SU-DHL-6 (cell line): ENCODE data around the gene BNC2.

Experiments
- H2AFZ ChIP-seq: fragments of 200-600 bp; sonication (generic); 2 replicates; pipeline ENCODE4 v1.6.1; 2014; ENCODE audit warnings: low read depth, mild to moderate bottlenecking, moderate library complexity, mixed read lengths, antibody characterized with exemption, low read length; ENCODE audit not compliant: severe bottlenecking
- H3F3A ChIP-seq: fragments of 200-600 bp; shearing (Covaris generic); 2 replicates; pipeline ENCODE4 v1.6.0; 2016; ENCODE audit warnings: antibody characterized with exemption, mild to moderate bottlenecking; ENCODE audit not compliant: insufficient read depth
- H3K27ac ChIP-seq: fragments of 200-600 bp; sonication (generic); 2 replicates; pipeline ENCODE4 v1.5.1; 2016; ENCODE audit warnings: low read depth, mild to moderate bottlenecking, low read length, moderate library complexity, mixed read lengths
- H3K27me3 ChIP-seq: fragments of 200-600 bp; sonication (generic), shearing (Covaris generic); 2 replicates; pipeline ENCODE4 v1.6.0; 2014; ENCODE audit warnings: mild to moderate bottlenecking, low read length
- H3K36me3 ChIP-seq: fragments of 200-600 bp; sonication (generic); 2 replicates; pipeline ENCODE4 v1.6.1; 2014; ENCODE audit warnings: mild to moderate bottlenecking, low read length, mixed read lengths
- H3K4me2 ChIP-seq: fragments of 300-600, 200-600 bp; shearing (Covaris generic), sonication (generic); 2 replicates; pipeline ENCODE4 v1.6.0; 2014; ENCODE audit warnings: low read length, low read depth, mild to moderate bottlenecking; ENCODE audit not compliant: poor library complexity, severe bottlenecking
- H3K4me3 ChIP-seq: fragments of 200-600 bp; sonication (generic); 2 replicates; pipeline ENCODE4 v1.5.1; 2014; ENCODE audit warnings: antibody characterized with exemption, low read length, mild to moderate bottlenecking, mixed read lengths; ENCODE audit not compliant: insufficient read depth, poor library complexity, severe bottlenecking
- H3K79me2 ChIP-seq: fragments of 200-600 bp; sonication (generic); 2 replicates; pipeline ENCODE4 v1.6.1; 2014; ENCODE audit warnings: mild to moderate bottlenecking, low read length, moderate library complexity; ENCODE audit not compliant: insufficient read depth
- H3K9ac ChIP-seq: fragments of 200-600 bp; sonication (generic); 2 replicates; pipeline ENCODE4 v1.7.0; 2014; ENCODE audit warnings: mild to moderate bottlenecking, low read length
- H3K9me2 ChIP-seq: fragments of 200-600 bp; sonication (generic); replicated peaks from 2 replicates; pipeline ENCODE4 v1.6.1; 2014; ENCODE audit warnings: low read length; ENCODE audit not compliant: insufficient read depth
- H3K9me3 ChIP-seq: fragments of 200-600 bp; sonication (generic); 2 replicates; pipeline ENCODE4 v1.6.1; 2014; ENCODE audit warnings: low read length, mixed read lengths; ENCODE audit not compliant: insufficient read depth
- H4K20me1 ChIP-seq: fragments of 200-600 bp; sonication (generic); 2 replicates; pipeline ENCODE4 v1.6.1; 2014; ENCODE audit warnings: low read depth, mild to moderate bottlenecking, antibody characterized with exemption, low read length, moderate library complexity, mixed read lengths
- CTCF ChIP-seq: fragments of 200-600 bp; sonication (generic); IDR thresholded peaks from one replicate; pipeline ENCODE4 v1.5.1; 2017; ENCODE audit warnings: antibody characterized with exemption, mild to moderate bottlenecking, low read length, moderate library complexity; ENCODE audit not compliant: insufficient read depth, poor library complexity, severe bottlenecking
- EZH2phosphoT487 ChIP-seq: fragments of 200-600 bp; sonication (generic), shearing (Covaris generic); conservative IDR thresholded peaks from 2 replicates; pipeline ENCODE4 v1.6.1; 2018; ENCODE audit warnings: mild to moderate bottlenecking, antibody characterized with exemption, low read length, moderate library complexity, mixed read lengths

Gene BNC2

GRCh38 chr9:16782490-16782889 is 88.0 kb downstream of the BNC2 start:
- no peaks in the 10 kb centered on the region for H3K27me3 ChIP-seq
- no peaks in the 10 kb centered on the region for H3F3A ChIP-seq
- no peak overlapping the region for H2AFZ ChIP-seq
- no peak overlapping the region for H3K4me3 ChIP-seq
- H3K9me3 ChIP-seq: no peaks in the 10 kb centered on the region
- H3K9ac ChIP-seq: no peak overlapping the region
- no peaks in the 10 kb centered on the region for H3K9me2 ChIP-seq
- H3K36me3 ChIP-seq: no peaks in the 10 kb centered on the region
- no peaks in the 10 kb centered on the region for H4K20me1 ChIP-seq
- TF ChIP-seq EZH2phosphoT487 (no peak), CTCF (no peak)
- no peak overlapping the region for H3K27ac ChIP-seq
- H3K79me2 ChIP-seq: no peaks in the 10 kb centered on the region
- H3K4me2 ChIP-seq: no peak overlapping the region

GRCh38 chr9:16775330-16775729 is 95.1 kb downstream of the BNC2 start:
- Histone ChIP-seq H3K4me2 (no peak overlapping the region), H3K4me3 (no peak overlapping the region), H2AFZ (no peak overlapping the region), H3K9me3 (no peaks in the 10 kb centered on the region), H3F3A (no peaks in the 10 kb centered on the region), H3K79me2 (no peaks in the 10 kb centered on the region), H3K27me3 (no peaks in the 10 kb centered on the region), H3K36me3 (no peaks in the 10 kb centered on the region), H3K27ac (no peak overlapping the region), H4K20me1 (no peaks in the 10 kb centered on the region), H3K9ac (no peak overlapping the region), H3K9me2 (no peaks in the 10 kb centered on the region)
- TF ChIP-seq EZH2phosphoT487 (no peak), CTCF (no peak)

- Histone ChIP-seq H3K4me2 (no peak overlapping the region), H4K20me1 (no peaks in the 10 kb centered on the region), H3K79me2 (no peaks in the 10 kb centered on the region), H3K36me3 (no peaks in the 10 kb centered on the region), H3K9me2 (no peaks in the 10 kb centered on the region), H3K27ac (no peak overlapping the region), H3F3A (no peaks in the 10 kb centered on the region), H3K9me3 (no peaks in the 10 kb centered on the region), H3K9ac (no peak overlapping the region), H2AFZ (no peak overlapping the region), H3K27me3 (no peaks in the 10 kb centered on the region), H3K4me3 (no peak overlapping the region)
- TF ChIP-seq EZH2phosphoT487: no peak
- no peak for TF ChIP-seq CTCF
Measured at GRCh38 chr9:16773617-16774016, 96.9 kb downstream of the BNC2 start.

GRCh38 chr9:16773116-16773515 is 97.4 kb downstream of the BNC2 start:
- Histone ChIP-seq H3K27me3 (no peaks in the 10 kb centered on the region), H3K9me2 (no peaks in the 10 kb centered on the region), H3K27ac (no peak overlapping the region), H3K79me2 (no peaks in the 10 kb centered on the region), H3K4me2 (no peak overlapping the region), H3K36me3 (no peaks in the 10 kb centered on the region), H4K20me1 (no peaks in the 10 kb centered on the region), H2AFZ (no peak overlapping the region), H3K4me3 (no peak overlapping the region), H3K9ac (no peak overlapping the region), H3K9me3 (no peaks in the 10 kb centered on the region), H3F3A (no peaks in the 10 kb centered on the region)
- TF ChIP-seq EZH2phosphoT487: no peak
- TF ChIP-seq CTCF: no peak
